CD4-positive, alpha-beta T cell treated with Interleukin-6 for 4 hours (primary cell): ENCODE results near the gene TNFSF15.
"Not testable (repeated sequence)": the region's sequence is repeated elsewhere in the genome, so short reads cannot be mapped to it uniquely, and the experiment has no call there.

Experiments used
- DNase-seq: peaks from one replicate; pipeline ENCODE4 v3.0.0-alpha.2; 2020; ENCODE audit warnings: mixed read lengths

Gene TNFSF15

GRCh38 chr9:114745879-114746550, 59.8 kb downstream of the TNFSF15 start:
- no peak for DNase-seq

- DNase-seq: no peak
Observed at GRCh38 chr9:114745108-114745848, 60.6 kb downstream of the TNFSF15 start.

- no peak for DNase-seq
Observed at GRCh38 chr9:114743446-114743845, 62.4 kb downstream of the TNFSF15 start.

GRCh38 chr9:114742947-114743346, 62.9 kb downstream of the TNFSF15 start:
- no peak for DNase-seq

GRCh38 chr9:114741521-114741920, 64.3 kb downstream of the TNFSF15 start:
- not testable (repeated sequence) for DNase-seq

GRCh38 chr9:114738581-114739316, 67.1 kb downstream of the TNFSF15 start:
- peak; percentile 77 for DNase-seq

- no peak for DNase-seq
Observed at GRCh38 chr9:114737847-114738246, 68.0 kb downstream of the TNFSF15 start.

GRCh38 chr9:114737118-114737517, 68.7 kb downstream of the TNFSF15 start:
- peak; percentile 42 for DNase-seq

- peak; percentile 21 for DNase-seq
Observed at GRCh38 chr9:114735704-114736103, 70.1 kb downstream of the TNFSF15 start.

GRCh38 chr9:114735139-114735538, 70.7 kb downstream of the TNFSF15 start:
- DNase-seq: not testable (repeated sequence)
